Ascending aorta (tissue), 2 donors: ENCODE measurements around the gene SLC35F2. TPM values are rescaled to one million over a fixed set of nuclear protein-coding genes. Genes with fewer than 3 reads are reported as not detected.
A peak's percentile ranks its signal among the peaks of the same experiment; 100 is the strongest.
"Not testable (repeated sequence)": the region's sequence is repeated elsewhere in the genome, so short reads cannot be mapped to it uniquely, and the experiment has no call there.

ENCODE experiments used
- DNase-seq, 2 donors: peaks; one replicate each; pipeline ENCODE4 v3.0.0-alpha.2; 2019; ENCODE audit warnings: low spot score in 2 of 2
- H3K27ac ChIP-seq, 2 donors: fragments of 200-600 bp; sonication (generic); one replicate each; pipeline ENCODE4 v1.5.1; 2016 to 2017; ENCODE audit warnings: mild to moderate bottlenecking in 1 of 2
- H3K27me3 ChIP-seq: fragments of 200-600 bp; sonication (generic); one replicate; pipeline ENCODE4 v1.5.1; 2017
- H3K36me3 ChIP-seq, 2 donors: fragments of 200-600 bp; sonication (generic); one replicate each; pipeline ENCODE4 v1.5.1; 2016
- H3K4me1 ChIP-seq, 2 donors: fragments of 200-600 bp; sonication (generic); one replicate each; pipeline ENCODE4 v1.5.1; 2016 to 2017; ENCODE audit warnings: mild to moderate bottlenecking in 1 of 2
- H3K4me3 ChIP-seq, 2 donors: fragments of 200-600 bp; sonication (generic); one replicate each; pipeline ENCODE4 v1.5.1; 2016 to 2017; ENCODE audit warnings: mild to moderate bottlenecking in 1 of 2
- H3K9me3 ChIP-seq, 2 donors: fragments of 200-600 bp; sonication (generic); one replicate each; pipeline ENCODE4 v1.5.1; 2016
- CTCF ChIP-seq, 3 experiments: fragments of 200-600 bp in 2 of 3; fragments of 450-650 bp in 1 of 3; sonication (generic) in 2 of 3; IDR thresholded peaks; one replicate each; pipeline ENCODE4 v1.5.1; 2016 to 2019; ENCODE audit warnings: antibody characterized with exemption in 3 of 3, mild to moderate bottlenecking in 1 of 3, moderate library complexity in 1 of 3
- intact Hi-C: fragments of 100-400 bp; cut with DNase I; formaldehyde crosslinking; loops from one replicate; pipeline ENCODE4 v1.15.1; 2023
- total RNA-seq: library from RNA; depleted of rRNA; stranded (reverse); fragments of >200 nt; gene quantifications from one replicate; pipeline ENCODE4 v1.1.0, GENCODE V29; 2016

Gene SLC35F2
- total RNA-seq, 1 donor from 2014 or later: 5.4 TPM

GRCh38 chr11:107864591-107864990 lies 6.0 kb upstream of the SLC35F2 start:
- intact Hi-C loops: no loop called here
- Histone ChIP-seq H3K9me3 (no peaks in the 10 kb centered on the region), H3K27ac (no peak overlapping the region), H3K27me3 (no peaks in the 10 kb centered on the region), H3K4me1 (no peaks in the 10 kb centered on the region), H3K4me3 (no peak overlapping the region), H3K36me3 (no peaks in the 10 kb centered on the region)
- no peak for TF ChIP-seq CTCF (IDR thresholded peaks at IDR 0.05)
- no peak for DNase-seq

DNA sequence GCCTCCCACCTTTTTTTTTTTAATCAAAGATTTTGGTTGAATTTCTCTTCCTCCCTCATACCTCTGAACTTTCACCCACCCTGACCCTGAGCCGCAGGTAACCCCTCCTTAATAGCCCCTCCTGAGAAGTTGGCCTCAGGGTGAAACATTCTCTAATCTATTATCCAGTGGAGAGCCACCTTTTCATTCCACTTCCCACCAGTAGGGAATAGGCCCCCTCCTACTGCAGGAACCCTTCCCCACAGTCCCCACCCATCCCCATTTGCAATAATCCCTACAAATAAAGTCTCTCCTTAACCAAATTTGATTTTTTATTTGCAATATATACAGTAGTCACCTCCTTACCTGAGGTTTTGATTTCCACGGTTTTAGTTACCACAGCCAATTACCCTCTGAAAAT lies 2.1 kb upstream of the SLC35F2 start:
- no peaks in the 10 kb centered on the region for H3K4me1 ChIP-seq
- no peaks in the 10 kb centered on the region for H3K27me3 ChIP-seq
- DNase-seq: no peak
- H3K9me3 ChIP-seq: no peaks in the 10 kb centered on the region
- H3K27ac ChIP-seq: no peak overlapping the region
- intact Hi-C loops: no loop called here
- no peak for TF ChIP-seq CTCF (IDR thresholded peaks at IDR 0.05)
- no peaks in the 10 kb centered on the region for H3K36me3 ChIP-seq
- no peak overlapping the region for H3K4me3 ChIP-seq

DNA sequence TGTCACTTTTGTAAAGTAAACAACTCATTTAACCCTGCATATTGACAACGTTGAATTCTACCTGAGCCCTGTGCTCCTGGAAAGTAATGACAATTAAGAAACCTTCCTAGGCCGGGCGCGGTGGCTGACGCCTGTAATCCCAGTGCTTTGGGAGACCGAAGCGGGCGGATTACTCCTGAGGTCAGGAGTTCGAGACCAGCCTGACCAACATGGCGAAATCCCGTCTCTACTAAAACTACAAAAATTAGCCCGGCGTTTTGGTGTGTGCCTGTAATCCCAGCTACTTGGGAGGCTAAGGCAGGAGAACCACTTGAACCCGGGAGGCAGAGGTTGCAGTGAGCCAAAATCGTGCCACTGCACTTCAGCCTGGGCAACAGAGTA lies 1.6 kb upstream of the SLC35F2 start:
- intact Hi-C loops, H3K4me1 ChIP-seq, H3K4me3 ChIP-seq, DNase-seq, H3K27ac ChIP-seq, H3K27me3 ChIP-seq, H3K36me3 ChIP-seq, H3K9me3 ChIP-seq: not testable (repeated sequence)

DNA sequence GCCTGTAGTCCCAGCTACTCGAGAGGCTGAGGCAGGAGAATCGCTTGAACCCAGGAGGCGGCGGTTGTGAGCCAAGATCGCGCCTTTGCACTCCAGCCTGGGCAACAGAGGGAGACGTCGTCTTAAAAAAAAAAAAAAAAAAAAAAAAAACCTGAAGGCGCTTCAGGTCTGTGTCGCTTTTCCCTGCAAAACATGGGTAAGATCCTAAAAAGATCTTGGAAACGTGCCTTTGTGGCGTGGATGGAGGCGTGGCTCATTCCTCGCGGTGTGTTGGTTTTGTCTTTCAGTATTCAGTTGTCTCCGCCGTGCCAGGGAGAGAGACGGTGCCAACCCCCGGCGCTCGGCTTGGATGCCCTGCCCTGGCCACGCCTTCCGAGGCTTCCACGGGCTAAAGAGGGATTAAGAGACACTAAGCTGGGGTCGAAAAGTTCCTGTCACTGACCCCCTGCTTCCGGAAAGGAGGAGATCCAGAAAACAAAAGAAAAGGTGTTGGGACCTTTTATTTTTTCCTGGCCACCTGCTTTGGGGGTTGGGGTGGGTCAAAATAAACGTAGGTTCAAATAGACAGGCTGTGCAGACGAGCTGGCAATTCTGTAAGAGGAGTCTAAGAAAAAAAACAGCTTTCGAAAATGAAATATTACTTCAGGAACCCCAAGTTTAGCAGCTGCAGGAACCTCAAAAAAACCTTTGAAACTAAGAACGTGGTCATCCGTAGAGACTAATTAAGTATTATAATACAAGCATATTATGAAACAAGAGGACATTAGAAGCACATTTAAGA lies 1.1 kb upstream of the SLC35F2 start:
- Histone ChIP-seq H3K4me1 (no peaks in the 10 kb centered on the region), H3K36me3 (no peaks in the 10 kb centered on the region), H3K27me3 (no peaks in the 10 kb centered on the region), H3K4me3 (peak overlapping the region; percentile 65 to 84), H3K9me3 (no peaks in the 10 kb centered on the region), H3K27ac (peak overlapping the region; percentile 66 to 88)
- intact Hi-C loops: loop anchor here (2.0 to 5.0 kb wide), 3 partner anchors 19 to 297 kb away; no protein-coding TSS in a partner anchor
- peak in 1 of 2 donors; percentile 70 for DNase-seq
- TF ChIP-seq CTCF (IDR thresholded peaks at IDR 0.05): no peak

DNA sequence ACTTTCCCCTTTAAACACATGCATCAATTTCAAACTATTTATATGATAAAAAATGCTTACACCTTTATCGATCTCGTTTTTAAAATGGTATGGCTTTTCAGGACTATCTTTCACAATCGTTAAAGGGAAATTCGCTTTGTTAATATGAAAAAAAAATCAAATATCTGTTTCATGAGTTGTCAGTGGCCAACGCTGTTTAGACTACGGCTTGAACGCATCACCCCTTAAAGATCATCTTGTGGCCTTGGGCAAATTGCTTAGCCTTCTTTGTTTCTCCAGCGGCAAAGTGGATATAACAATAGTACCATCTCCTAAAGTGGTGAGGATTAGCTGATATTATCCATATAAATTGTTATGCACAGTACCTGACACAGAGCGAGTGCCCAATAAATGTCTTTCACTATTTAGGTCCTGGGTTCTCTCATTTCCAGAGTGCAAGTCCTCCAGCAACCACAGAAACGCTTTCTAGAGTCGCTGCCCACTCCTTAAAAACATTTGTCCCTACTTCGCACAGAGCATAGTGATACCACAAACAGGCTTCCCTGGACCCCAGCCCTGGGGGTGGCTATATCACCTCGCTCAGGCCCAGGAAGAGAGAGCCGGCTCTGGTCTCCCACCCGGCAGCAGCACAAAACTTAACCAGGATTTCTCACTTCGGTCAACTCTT lies 904 bp downstream of the SLC35F2 start:
- TF ChIP-seq CTCF (IDR thresholded peaks at IDR 0.05): no peak
- no peak for DNase-seq
- peak overlapping the region; percentile 66 to 88 for H3K27ac ChIP-seq
- H3K36me3 ChIP-seq: no peaks in the 10 kb centered on the region
- H3K9me3 ChIP-seq: no peaks in the 10 kb centered on the region
- intact Hi-C loops: loop anchor here (2.0 to 5.0 kb wide), 3 partner anchors 17 to 295 kb away; no protein-coding TSS in a partner anchor
- no peaks in the 10 kb centered on the region for H3K4me1 ChIP-seq
- peak overlapping the region; percentile 65 to 84 for H3K4me3 ChIP-seq
- no peaks in the 10 kb centered on the region for H3K27me3 ChIP-seq

DNA sequence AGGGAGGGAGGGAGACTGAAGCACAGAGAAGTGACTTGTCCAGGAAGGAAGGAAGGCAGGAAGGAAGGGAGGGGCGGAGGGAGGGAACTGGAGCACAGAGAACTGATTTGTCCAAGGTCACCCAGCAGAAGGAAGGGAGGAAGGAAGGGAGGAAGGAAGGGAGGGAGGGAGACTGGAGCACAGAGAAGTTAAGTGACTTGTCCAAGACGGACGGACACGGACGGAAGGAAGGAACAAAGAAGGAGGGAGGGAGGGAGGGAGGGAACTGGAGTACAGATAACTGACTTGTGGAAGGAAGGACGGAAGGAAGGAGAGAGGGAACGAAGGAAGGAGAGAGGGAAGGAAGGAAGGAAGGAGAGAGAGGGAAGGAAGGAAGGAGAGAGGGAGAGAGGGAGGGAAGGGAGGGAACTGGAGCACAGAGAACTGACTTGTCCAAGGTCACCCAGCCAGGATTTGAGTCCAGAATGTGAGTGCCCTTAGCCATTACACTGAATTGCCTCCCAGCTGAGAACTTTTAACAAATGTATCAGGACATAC lies 1.5 kb downstream of the SLC35F2 start:
- Histone ChIP-seq H3K4me1 (no peaks in the 10 kb centered on the region), H3K36me3 (no peaks in the 10 kb centered on the region), H3K27me3 (no peaks in the 10 kb centered on the region), H3K27ac (peak overlapping the region; percentile 57 to 88), H3K4me3 (peak overlapping the region in 1 of 2 donors; percentile 65), H3K9me3 (no peaks in the 10 kb centered on the region)
- no peak for TF ChIP-seq CTCF (IDR thresholded peaks at IDR 0.05)
- no peak for DNase-seq
- intact Hi-C loops: loop anchor here (5.0 kb wide), 2 partner anchors 60 to 295 kb away; no protein-coding TSS in a partner anchor
